C4-2B (cell line): ENCODE results near the gene NT5C3A.
"Not testable (repeated sequence)": the region's sequence is repeated elsewhere in the genome, so short reads cannot be mapped to it uniquely, and the experiment has no call there.

Experiments used
- CTCF ChIP-seq: fragments of 450-650 bp; conservative IDR thresholded peaks from 2 replicates; pipeline ENCODE4 v1.5.1; 2017; ENCODE audit warnings: mild to moderate bottlenecking
- ZFX ChIP-seq: fragments of 450-650 bp; IDR thresholded peaks from 2 replicates; pipeline ENCODE4 v1.6.1; 2017

GRCh38 chr7:33003111-33003510 is 59.5 kb downstream of the NT5C3A start:
- TF ChIP-seq CTCF, ZFX: not testable (repeated sequence)
